ENCODE results near the gene HECTD4.

- TF ChIP-seq CTCF (conservative IDR thresholded peaks at IDR 0.05) (no peak), ZFX (IDR thresholded peaks at IDR 0.05) (no peak)
These were observed 190.3 kb downstream of the HECTD4 start for GRCh38 chr12:112191840-112192321.
